K562 (cell line): ENCODE results near the gene HLA-B. TPM values are rescaled to one million over a fixed set of nuclear protein-coding genes. Genes with fewer than 3 reads are reported as not detected.

ENCODE experiments used
- ATAC-seq: fragments of 200-7000 bp; cut with Tn5 transposase; 3 replicates; pipeline ENCODE4 v1.9.1; 2020; ENCODE audit warnings: moderate library complexity
- BruUV-seq: library from RNA; stranded (reverse); fragments of 400-500 nt; replicated peaks from 2 replicates; lab custom pipeline; 2021; lab: Mats Ljungman, UMichigan
- CTCF ChIA-PET: fragments of 300-600 bp; formaldehyde crosslinking; extraction: SDS; loops from one replicate; lab custom pipeline; 2021; ENCODE audit warnings: low intra/inter-chr PET ratio; lab: Yijun Ruan, JAX
- POLR2A ChIA-PET: fragments of 300-600, 350-650 bp; sonication (Branson Sonifier 250); formaldehyde crosslinking; extraction: SDS; loops from one replicate; lab custom pipeline; 2021; ENCODE audit warnings: antibody characterized with exemption, inconsistent platforms; lab: Yijun Ruan, JAX
- DNase-seq, 4 experiments: peaks; one replicate each; pipeline versions ENCODE4 v3.0.0 to v3.0.0-alpha.2; 2011 to 2018; ENCODE audit warnings: low spot score in 3 of 4, mixed read lengths in 3 of 4; ENCODE audit errors: extremely low read depth in 1 of 4
- FAIRE-seq: peaks from 2 replicates; lab custom pipeline; 2011; peaks lifted over from hg19 to GRCh38; lab: Jason Lieb, UNC
- H2AFZ ChIP-seq: 2 replicates; pipeline ENCODE4 v1.6.0; 2011; ENCODE audit warnings: low read depth, low read length, control low read depth, inconsistent platforms
- H3K27ac ChIP-seq: fragments of 200-600 bp; 3 replicates; pipeline ENCODE4 v1.8.0; 2011; ENCODE audit warnings: low read depth, mild to moderate bottlenecking, control low read depth, inconsistent platforms, low read length, moderate library complexity, mixed read lengths; ENCODE audit errors: extremely low read depth
- H3K27me3 ChIP-seq, 2 experiments: fragments of 300-600 bp in 1 of 2; 2 replicates in 1 of 2; 3 replicates in 1 of 2; pipeline versions ENCODE4 v1.6.0 to v1.8.0; 2011; ENCODE audit warnings: inconsistent platforms in 2 of 2, low read length in 2 of 2, mild to moderate bottlenecking in 1 of 2, mixed read lengths in 1 of 2, moderate library complexity in 1 of 2; ENCODE audit not compliant: control insufficient read depth in 2 of 2, insufficient read depth in 2 of 2
- H3K36me3 ChIP-seq: fragments of 300-600 bp; 3 replicates; pipeline ENCODE4 v1.8.0; 2011; ENCODE audit warnings: mild to moderate bottlenecking, low read length, inconsistent platforms; ENCODE audit not compliant: control insufficient read depth, insufficient read depth
- H3K4me1 ChIP-seq, 2 experiments: fragments of 200-600 bp in 1 of 2; replicated peaks in 1 of 2; 2 replicates in 1 of 2; 3 replicates in 1 of 2; pipeline versions ENCODE4 v1.5.1 to v1.8.0; 2011; ENCODE audit warnings: inconsistent platforms in 2 of 2, low read length in 2 of 2, mild to moderate bottlenecking in 1 of 2, mixed read lengths in 1 of 2, moderate library complexity in 1 of 2; ENCODE audit not compliant: control insufficient read depth in 2 of 2, insufficient read depth in 2 of 2
- H3K4me2 ChIP-seq: 2 replicates; pipeline ENCODE4 v1.6.1; 2011; ENCODE audit warnings: low read length, control low read depth, inconsistent platforms, mixed read lengths; ENCODE audit not compliant: insufficient read depth
- H3K4me3 ChIP-seq: fragments of 200-600 bp; sonication (generic), shearing (Covaris generic); 2 replicates; pipeline ENCODE4 v1.5.1; 2016; ENCODE audit warnings: control low read depth, inconsistent platforms
- H3K79me2 ChIP-seq: fragments of 200-600 bp; 3 replicates; pipeline ENCODE4 v1.8.0; 2011; ENCODE audit warnings: low read length, inconsistent platforms; ENCODE audit not compliant: control insufficient read depth, insufficient read depth
- H3K9ac ChIP-seq, 2 experiments: 2 replicates each; pipeline versions ENCODE4 v1.6.0 to v1.6.1; 2011; ENCODE audit warnings: low read depth in 2 of 2, low read length in 2 of 2, control low read depth in 1 of 2, inconsistent platforms in 1 of 2, mild to moderate bottlenecking in 1 of 2, mixed read lengths in 1 of 2; ENCODE audit not compliant: insufficient read depth in 1 of 2
- H3K9me1 ChIP-seq: one replicate; pipeline ENCODE4 v1.6.0; 2011; ENCODE audit warnings: inconsistent platforms, mild to moderate bottlenecking, low read length, moderate library complexity; ENCODE audit not compliant: control insufficient read depth, insufficient read depth
- H3K9me3 ChIP-seq: replicated peaks from 2 replicates; pipeline ENCODE4 v1.5.1; 2011; ENCODE audit warnings: low read depth, low read length, inconsistent platforms; ENCODE audit not compliant: control insufficient read depth, insufficient read depth
- H4K20me1 ChIP-seq: replicated peaks from 2 replicates; pipeline ENCODE4 v1.6.1; 2011; ENCODE audit warnings: low read length, inconsistent platforms, mixed read lengths; ENCODE audit not compliant: control insufficient read depth, insufficient read depth
- BACH1 ChIP-seq: fragments of 200-800 bp; sonication (Bioruptor generic); IDR thresholded peaks from 2 replicates; pipeline ENCODE4 v1.6.1; 2016; ENCODE audit warnings: missing genetic modification characterization, missing compliant biosample characterization
- BRD9 ChIP-seq: fragments of 450-650 bp; IDR thresholded peaks from 2 replicates; pipeline ENCODE4 v1.6.1; 2018; ENCODE audit warnings: low read depth; ENCODE audit not compliant: partially characterized antibody
- CBFA2T2 ChIP-seq: fragments of 450-650 bp; conservative IDR thresholded peaks from 2 replicates; pipeline ENCODE4 v1.6.1; 2017; ENCODE audit warnings: mild to moderate bottlenecking
- E2F3 ChIP-seq: fragments of 250-450 bp; sonication (Bioruptor Pico); IDR thresholded peaks from 2 replicates; pipeline ENCODE4 v1.4.0; 2020; ENCODE audit warnings: mild to moderate bottlenecking
- ETV1 ChIP-seq: fragments of 450-650 bp; conservative IDR thresholded peaks from 2 replicates; pipeline ENCODE4 v1.6.1; 2016; ENCODE audit warnings: missing genetic modification characterization, control low read depth, low read depth, missing compliant biosample characterization
- JUN ChIP-seq, 2 experiments: sonication (generic) in 1 of 2; formaldehyde crosslinking in 1 of 2; IDR thresholded peaks; 2 replicates each; pipeline versions ENCODE4 v1.6.1 to v1.8.0; 2012 to 2022; ENCODE audit warnings: borderline replicate concordance in 2 of 2, mild to moderate bottlenecking in 2 of 2, improper control_type of control experiment in 1 of 2, low read depth in 1 of 2, low read length in 1 of 2, missing genetic modification reagents in 1 of 2
- KLF1 ChIP-seq: fragments of 450-650 bp; IDR thresholded peaks from 2 replicates; pipeline ENCODE4 v1.6.1; 2016; ENCODE audit warnings: missing genetic modification characterization, missing compliant biosample characterization
- KLF6 ChIP-seq: fragments of 250-450 bp; sonication (Bioruptor Pico); IDR thresholded peaks from 2 replicates; pipeline ENCODE4 v1.4.0; 2020; ENCODE audit warnings: mild to moderate bottlenecking, moderate library complexity, borderline replicate concordance
- LARP7 ChIP-seq: fragments of 450-650 bp; IDR thresholded peaks from 2 replicates; pipeline ENCODE4 v1.6.1; 2016
- PML ChIP-seq: IDR thresholded peaks from 2 replicates; pipeline ENCODE4 v1.6.1; 2012; ENCODE audit warnings: low read length, inconsistent platforms
- PTRF ChIP-seq: fragments of 450-650 bp; IDR thresholded peaks from 2 replicates; pipeline ENCODE4 v1.6.1; 2016; ENCODE audit warnings: mild to moderate bottlenecking, missing genetic modification characterization, missing compliant biosample characterization
- SMARCA4 ChIP-seq: fragments of 450-650 bp; IDR thresholded peaks from 2 replicates; pipeline ENCODE4 v1.6.1; 2016
- SMARCE1 ChIP-seq: fragments of 450-650 bp; IDR thresholded peaks from 2 replicates; pipeline ENCODE4 v1.7.1; 2016; ENCODE audit warnings: mild to moderate bottlenecking
- TCFL5 ChIP-seq: fragments of 250-450 bp; sonication (Bioruptor Pico); conservative IDR thresholded peaks from 2 replicates; pipeline ENCODE4 v1.6.1; 2021; ENCODE audit warnings: mild to moderate bottlenecking, moderate library complexity, matching md5 sums
- ZNF224 ChIP-seq: sonication (generic); formaldehyde crosslinking; IDR thresholded peaks from 2 replicates; pipeline ENCODE4 v1.8.0; 2022; ENCODE audit warnings: mild to moderate bottlenecking, missing genetic modification reagents
- WGBS: fragments of 100-300 bp; shearing (Covaris generic); methylation state at CpG from one replicate; pipeline ENCODE4 v1.1.6; 2016; ENCODE audit warnings: low coverage, mixed read lengths; ENCODE audit not compliant: insufficient coverage; ENCODE audit errors: missing lambda C conversion rate; 5-methylcytosine and 5-hydroxymethylcytosine counted together
- in situ Hi-C: fragments of 300-500 bp; cut with MboI; formaldehyde crosslinking; loops from 4 replicates; pipeline ENCODE4 v1.15.0; 2018; ENCODE audit warnings: inconsistent platforms, mixed read lengths
- intact Hi-C: fragments of 100-400 bp; cut with micrococcal nuclease; formaldehyde crosslinking; loops from 2 replicates; pipeline ENCODE4 v1.14.2; 2022
- polyA plus RNA-seq, 8 experiments: library from polyadenylated mRNA; depleted of rRNA in 4 of 8; stranded (reverse) in 5 of 8; unstranded in 3 of 8; fragments of >200 nt; fragmentation: Nextera tagmentation in 2 of 8; fragmentation: Illumina TruSeq in 1 of 8; extraction: Ambion mirVana in 2 of 8; extraction: Trizol in 1 of 8; gene quantifications; 2 replicates each; pipeline versions ENCODE4 v1.2.1 to v1.2.3, GENCODE V29; 2011 to 2014; ENCODE audit warnings: inconsistent platforms in 1 of 8, missing spikeins in 1 of 8
- total RNA-seq, 7 experiments: library from RNA; depleted of rRNA in 6 of 7; stranded (reverse); fragments of >200 nt in 6 of 7; fragmentation: Illumina TruSeq in 2 of 7; extraction: Trizol in 2 of 7; gene quantifications; 2 replicates each; pipeline versions ENCODE4 v1.2.1 to v1.2.3, GENCODE V29; 2011 to 2021; ENCODE audit warnings: low replicate concordance in 1 of 7
- TF ChIP-seq, protein P1 (sequence below): fragments of 250-450 bp; sonication (Bioruptor Pico); IDR thresholded peaks from 2 replicates; pipeline ENCODE4 v1.5.0; 2021
- TF ChIP-seq, protein P2 (sequence below): fragments of 450-650 bp; IDR thresholded peaks from 2 replicates; pipeline ENCODE4 v1.6.1; 2017; ENCODE audit warnings: antibody characterized with exemption, mild to moderate bottlenecking

Gene HLA-B
- total and polyA plus RNA-seq, 9 of the 15 experiments (the other 6 are each of a cell fraction or from before 2014, with no cell fraction given) = 0.07 to 9.7 (median 0.65) TPM; not detected in 2

DNA sequence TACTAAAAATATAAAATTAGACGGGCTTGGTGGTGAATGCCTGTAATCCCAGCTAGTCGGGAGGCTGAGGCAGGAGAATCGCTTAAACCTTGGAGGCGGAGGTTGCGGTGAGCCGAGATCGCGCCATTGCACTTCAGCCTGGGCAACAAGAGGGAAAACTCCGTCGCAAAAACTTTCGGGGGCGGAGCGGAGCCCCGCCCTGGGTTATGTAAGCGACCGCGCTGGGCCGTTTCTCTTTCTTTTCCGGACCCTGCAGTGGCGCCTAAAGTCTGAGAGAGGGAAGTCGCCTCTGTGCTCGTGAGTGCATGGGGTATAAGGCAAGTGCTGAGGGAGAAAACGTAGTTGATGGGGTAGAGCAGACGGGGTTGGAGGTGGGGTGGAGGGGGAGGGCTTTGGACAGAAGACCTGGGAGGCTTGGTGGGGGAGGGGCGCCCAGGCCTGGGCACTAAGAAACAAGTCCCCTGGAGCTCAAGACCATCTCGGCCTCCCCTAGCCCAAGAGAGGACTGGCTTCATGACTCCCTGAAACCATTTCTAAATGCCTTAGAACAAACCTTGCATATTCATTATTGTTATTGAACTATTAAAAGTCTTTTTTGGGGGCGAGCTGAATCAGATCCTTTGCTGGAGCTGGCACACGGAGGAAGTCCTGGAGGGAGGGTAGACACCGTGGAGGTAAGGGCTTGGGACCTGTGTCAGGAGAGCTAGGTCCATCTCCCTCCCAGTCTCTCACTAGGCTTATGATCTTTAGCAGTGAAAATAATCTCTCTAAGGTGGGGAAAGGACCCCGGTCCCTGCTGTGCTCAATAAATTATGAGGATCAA, 43.7 kb upstream of the HLA-B start:
- intact Hi-C loops (no loop called here), in situ Hi-C loops (loop anchor here (5.0 kb wide), 2 partner anchors 42 to 202 kb away; no protein-coding TSS in a partner anchor)
- H3K36me3 ChIP-seq = no peaks in the 10 kb centered on the region
- H3K79me2 ChIP-seq = peaks cover 45% of the 10 kb centered on the region
- no peak for FAIRE-seq
- ATAC-seq = peak; percentile 58
- H4K20me1 ChIP-seq = no peaks in the 10 kb centered on the region; the same call in 1 of the 2 replicates
- under 1% methylated on average over 29 of the region's 30 CpGs for WGBS
- peak; percentile 51 to 88 (median 62) for DNase-seq
- peak overlapping the region; percentile 87 for H3K27ac ChIP-seq
- H3K4me3 ChIP-seq = peak overlapping the region; percentile 51
- ChIA-PET POLR2A (interaction anchor here (0.6 to 2.7 kb wide), 9 partner anchors 12 to 528 kb away, joined by 3 to 8 read pairs (median 3); no protein-coding TSS in a partner anchor), CTCF (interaction anchor here (0.6 to 5.5 kb wide), 4 partner anchors 42 to 867 kb away, joined by 3 to 68 read pairs (median 5); no protein-coding TSS in a partner anchor)
- H3K9ac ChIP-seq = peak overlapping the region; percentile 81 to 98
- H2AFZ ChIP-seq = peak overlapping the region; percentile 92
- peak overlapping the region; percentile 81 for H3K4me2 ChIP-seq
- H3K4me1 ChIP-seq = peaks cover 40 to 43% of the 10 kb centered on the region in 2 experiments
- H3K9me1 ChIP-seq = no peaks in the 10 kb centered on the region
- no peaks in the 10 kb centered on the region for H3K27me3 ChIP-seq
- TSS peak; percentile 63 for BruUV-seq
- H3K9me3 ChIP-seq = no peaks in the 10 kb centered on the region
- TF ChIP-seq BRD9 = peak; percentile 71
- peak; percentile 47; the same call in 1 of the 2 replicates for TF ChIP-seq SMARCE1
- TF ChIP-seq TCFL5 (CRISPR knock-in tag) = no peak
- TF ChIP-seq, protein P1, sequence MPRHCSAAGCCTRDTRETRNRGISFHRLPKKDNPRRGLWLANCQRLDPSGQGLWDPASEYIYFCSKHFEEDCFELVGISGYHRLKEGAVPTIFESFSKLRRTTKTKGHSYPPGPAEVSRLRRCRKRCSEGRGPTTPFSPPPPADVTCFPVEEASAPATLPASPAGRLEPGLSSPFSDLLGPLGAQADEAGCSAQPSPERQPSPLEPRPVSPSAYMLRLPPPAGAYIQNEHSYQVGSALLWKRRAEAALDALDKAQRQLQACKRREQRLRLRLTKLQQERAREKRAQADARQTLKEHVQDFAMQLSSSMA (CRISPR knock-in tag) = no peak
- peak; percentile 2; the same call in 1 of the 2 replicates for TF ChIP-seq JUN (IDR thresholded peaks at IDR 0.05; ENCODE audit: borderline replicate concordance, low read depth, low read length)
- TF ChIP-seq JUN (CRISPR knock-in tag; IDR thresholded peaks at IDR 0.05; ENCODE audit: borderline replicate concordance) = no peak; the same call in 1 of the 2 replicates
- TF ChIP-seq ETV1 (tag) = no peak; the same call in 1 of the 2 replicates
- TF ChIP-seq PTRF = no peak
- TF ChIP-seq LARP7 = peak; percentile 71; the same call in 1 of the 2 replicates
- no peak for TF ChIP-seq ZNF224
- TF ChIP-seq KLF6 = peak; percentile 78; the same call in 1 of the 2 replicates
- TF ChIP-seq SMARCA4 = peak; percentile 20; the same call in 1 of the 2 replicates
- no peak for TF ChIP-seq CBFA2T2
- no peak for TF ChIP-seq BACH1 (tag)
- TF ChIP-seq, protein P2, sequence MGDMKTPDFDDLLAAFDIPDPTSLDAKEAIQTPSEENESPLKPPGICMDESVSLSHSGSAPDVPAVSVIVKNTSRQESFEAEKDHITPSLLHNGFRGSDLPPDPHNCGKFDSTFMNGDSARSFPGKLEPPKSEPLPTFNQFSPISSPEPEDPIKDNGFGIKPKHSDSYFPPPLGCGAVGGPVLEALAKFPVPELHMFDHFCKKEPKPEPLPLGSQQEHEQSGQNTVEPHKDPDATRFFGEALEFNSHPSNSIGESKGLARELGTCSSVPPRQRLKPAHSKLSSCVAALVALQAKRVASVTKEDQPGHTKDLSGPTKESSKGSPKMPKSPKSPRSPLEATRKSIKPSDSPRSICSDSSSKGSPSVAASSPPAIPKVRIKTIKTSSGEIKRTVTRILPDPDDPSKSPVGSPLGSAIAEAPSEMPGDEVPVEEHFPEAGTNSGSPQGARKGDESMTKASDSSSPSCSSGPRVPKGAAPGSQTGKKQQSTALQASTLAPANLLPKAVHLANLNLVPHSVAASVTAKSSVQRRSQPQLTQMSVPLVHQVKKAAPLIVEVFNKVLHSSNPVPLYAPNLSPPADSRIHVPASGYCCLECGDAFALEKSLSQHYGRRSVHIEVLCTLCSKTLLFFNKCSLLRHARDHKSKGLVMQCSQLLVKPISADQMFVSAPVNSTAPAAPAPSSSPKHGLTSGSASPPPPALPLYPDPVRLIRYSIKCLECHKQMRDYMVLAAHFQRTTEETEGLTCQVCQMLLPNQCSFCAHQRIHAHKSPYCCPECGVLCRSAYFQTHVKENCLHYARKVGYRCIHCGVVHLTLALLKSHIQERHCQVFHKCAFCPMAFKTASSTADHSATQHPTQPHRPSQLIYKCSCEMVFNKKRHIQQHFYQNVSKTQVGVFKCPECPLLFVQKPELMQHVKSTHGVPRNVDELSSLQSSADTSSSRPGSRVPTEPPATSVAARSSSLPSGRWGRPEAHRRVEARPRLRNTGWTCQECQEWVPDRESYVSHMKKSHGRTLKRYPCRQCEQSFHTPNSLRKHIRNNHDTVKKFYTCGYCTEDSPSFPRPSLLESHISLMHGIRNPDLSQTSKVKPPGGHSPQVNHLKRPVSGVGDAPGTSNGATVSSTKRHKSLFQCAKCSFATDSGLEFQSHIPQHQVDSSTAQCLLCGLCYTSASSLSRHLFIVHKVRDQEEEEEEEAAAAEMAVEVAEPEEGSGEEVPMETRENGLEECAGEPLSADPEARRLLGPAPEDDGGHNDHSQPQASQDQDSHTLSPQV = 0 out of 2 replicates have a peak, but pooled peaks have one; percentile 19
- TF ChIP-seq KLF1 (tag) = 0 out of 2 replicates have a peak, but pooled peaks have one; percentile 34
- 0 out of 2 replicates have a peak, but pooled peaks have one; percentile 30 for TF ChIP-seq PML
- TF ChIP-seq E2F3 = no peak
